ENCODE measurements around the gene CSNK1G2. TPM values are rescaled to one million over a fixed set of nuclear protein-coding genes. Genes with fewer than 3 reads are reported as not detected.

The CSNK1G2 gene
- total and polyA plus RNA-seq, 2 donors (not counting 1 experiment from before 2014, with no cell fraction given) = 154 to 288 TPM

DNA sequence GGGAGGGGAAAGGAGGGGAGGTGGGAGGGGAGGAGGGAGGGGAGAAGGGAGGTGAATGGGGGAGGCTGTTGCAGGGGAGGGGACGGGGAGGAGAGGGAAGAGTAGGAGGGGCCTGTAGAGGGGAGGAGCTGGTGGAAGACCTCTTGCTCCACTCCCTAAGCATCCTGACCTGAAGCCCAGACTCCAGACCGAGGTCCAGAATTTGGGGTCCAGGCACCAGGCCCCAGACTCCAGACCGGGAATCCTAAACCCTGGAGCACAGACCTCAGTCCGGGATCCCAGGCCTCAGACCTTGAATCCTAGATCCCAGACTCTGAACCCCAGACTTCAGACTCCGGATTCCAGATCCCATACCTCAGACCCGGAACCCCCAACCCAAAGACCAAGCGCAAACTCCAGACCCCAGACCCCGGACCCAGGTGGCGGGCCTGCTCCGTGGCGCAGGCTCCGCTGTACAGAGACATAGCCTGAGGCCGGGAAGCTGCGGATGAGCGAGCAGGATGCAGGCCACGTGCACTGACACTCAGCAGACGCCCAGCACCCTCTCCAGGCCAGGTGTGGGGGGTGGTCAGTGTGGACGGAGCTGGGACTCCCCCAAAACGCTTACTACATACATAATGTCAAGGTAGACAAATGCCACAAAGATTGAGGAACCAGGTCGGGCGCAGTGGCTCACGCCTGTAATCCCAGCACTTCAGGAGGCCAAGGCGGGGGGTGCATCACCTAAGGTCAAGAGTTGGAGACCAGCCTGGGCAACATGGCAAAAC lies 75.3 kb downstream of the CSNK1G2 start:
- no peaks in the 10 kb centered on the region for H3K9me3 ChIP-seq (ENCODE audit: control extremely low read depth in 1 of 3, control insufficient read depth in 2 of 3, insufficient read depth in 1 of 3, low read length in 2 of 3)
- Mint-ChIP-seq H3K27ac (peak overlapping the region; percentile 41), H3K4me3 (peak overlapping the region; percentile 47), H3K27me3 (no peaks in the 10 kb centered on the region), H3K9me3 (ENCODE audit: insufficient read depth) (no peaks in the 10 kb centered on the region), H3K4me1 (peaks cover 25% of the 10 kb centered on the region)
- H3K79me2 ChIP-seq (ENCODE audit: control insufficient read depth, insufficient read depth, low read length) = peaks cover 47% of the 10 kb centered on the region
- H3K27me3 ChIP-seq (replicated peaks in 1 of 4; ENCODE audit: control extremely low read depth in 1 of 4, control insufficient read depth in 3 of 4, insufficient read depth in 4 of 4, low read length in 3 of 4) = no peaks in the 10 kb centered on the region
- ATAC-seq (ENCODE audit: low read depth) (peak; percentile 72), DNase-seq (peak; percentile 67)
- peak overlapping the region in 1 of 2 donors; percentile 7 for H3K27ac ChIP-seq (ENCODE audit: low read length in 2 of 2)
- no peak for TF ChIP-seq EZH2 (IDR thresholded peaks at IDR 0.05; ENCODE audit: borderline replicate concordance, insufficient read depth, low read depth, low read length, poor library complexity, severe bottlenecking)
- TF ChIP-seq, protein P1, sequence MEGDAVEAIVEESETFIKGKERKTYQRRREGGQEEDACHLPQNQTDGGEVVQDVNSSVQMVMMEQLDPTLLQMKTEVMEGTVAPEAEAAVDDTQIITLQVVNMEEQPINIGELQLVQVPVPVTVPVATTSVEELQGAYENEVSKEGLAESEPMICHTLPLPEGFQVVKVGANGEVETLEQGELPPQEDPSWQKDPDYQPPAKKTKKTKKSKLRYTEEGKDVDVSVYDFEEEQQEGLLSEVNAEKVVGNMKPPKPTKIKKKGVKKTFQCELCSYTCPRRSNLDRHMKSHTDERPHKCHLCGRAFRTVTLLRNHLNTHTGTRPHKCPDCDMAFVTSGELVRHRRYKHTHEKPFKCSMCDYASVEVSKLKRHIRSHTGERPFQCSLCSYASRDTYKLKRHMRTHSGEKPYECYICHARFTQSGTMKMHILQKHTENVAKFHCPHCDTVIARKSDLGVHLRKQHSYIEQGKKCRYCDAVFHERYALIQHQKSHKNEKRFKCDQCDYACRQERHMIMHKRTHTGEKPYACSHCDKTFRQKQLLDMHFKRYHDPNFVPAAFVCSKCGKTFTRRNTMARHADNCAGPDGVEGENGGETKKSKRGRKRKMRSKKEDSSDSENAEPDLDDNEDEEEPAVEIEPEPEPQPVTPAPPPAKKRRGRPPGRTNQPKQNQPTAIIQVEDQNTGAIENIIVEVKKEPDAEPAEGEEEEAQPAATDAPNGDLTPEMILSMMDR (IDR thresholded peaks at IDR 0.05) = no peak
- ChIA-PET POLR2A (interaction anchor here (0.6 to 1.2 kb wide), 5 partner anchors 21 to 369 kb away, joined by 3 to 7 read pairs (median 4); partner anchors contain the start of gene MOB3A), CTCF (interaction anchor here (1.1 kb wide), 1 partner anchor 36 kb away, joined by 4 read pairs; no protein-coding TSS in a partner anchor)
- H3K9ac ChIP-seq (ENCODE audit: low read length) = peak overlapping the region; percentile 23
- peak overlapping the region; percentile 53 for H3K4me2 ChIP-seq (replicated peaks; ENCODE audit: low read depth, low read length, poor library complexity, severe bottlenecking)
- H3K36me3 ChIP-seq (replicated peaks in 1 of 2; ENCODE audit: control extremely low read depth in 1 of 2, control insufficient read depth in 1 of 2, extremely low read depth in 1 of 2, insufficient read depth in 2 of 2, low read length in 1 of 2) = no peaks in the 10 kb centered on the region
- H3K4me3 ChIP-seq (ENCODE audit: control extremely low read depth in 1 of 5, extremely low read depth in 1 of 5, insufficient read depth in 1 of 5, low read depth in 2 of 5, low read length in 4 of 5) = peak overlapping the region in 3 of 5 experiments; percentile 28 to 44 (median 39)
- intact Hi-C loops (cut with micrococcal nuclease) = loop anchor here (10.0 kb wide), 1 partner anchor 141 kb away; no protein-coding TSS in a partner anchor
- H3K4me1 ChIP-seq (ENCODE audit: control insufficient read depth in 2 of 2, insufficient read depth in 2 of 2, low read length in 2 of 2) = peaks cover 15 to 24% of the 10 kb centered on the region in 2 donors
- 71% methylated on average over 12 of the region's 23 CpGs for WGBS (ENCODE audit: insufficient coverage)
- peaks cover 26% of the 10 kb centered on the region for H4K20me1 ChIP-seq (ENCODE audit: control insufficient read depth, insufficient read depth, low read length, poor library complexity, severe bottlenecking)
- H2AFZ ChIP-seq (ENCODE audit: insufficient read depth, low read depth, low read length, poor library complexity, severe bottlenecking) = no peak overlapping the region

DNA sequence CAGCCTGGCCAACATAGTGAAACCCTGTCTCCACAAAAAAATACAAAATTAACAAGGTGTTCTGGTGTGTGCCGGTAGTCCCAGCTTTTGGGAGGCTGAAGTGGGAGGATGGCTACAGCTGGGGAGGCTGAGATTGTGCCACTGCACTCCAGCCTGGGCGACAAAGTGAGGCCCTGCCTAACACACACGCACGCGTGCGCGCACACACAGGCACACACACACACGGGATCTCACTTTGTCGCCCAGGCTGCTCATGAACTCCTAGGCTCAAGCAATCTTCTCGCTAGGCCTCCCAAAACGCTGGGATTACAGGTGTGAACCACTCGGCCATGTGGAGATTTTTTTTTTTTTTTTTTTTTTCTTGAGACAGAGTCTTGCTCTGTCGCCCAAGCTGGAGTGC lies 77.8 kb downstream of the CSNK1G2 start:
- Histone ChIP-seq H3K9me3 (ENCODE audit: control extremely low read depth in 1 of 3, control insufficient read depth in 2 of 3, insufficient read depth in 1 of 3, low read length in 2 of 3) (no peaks in the 10 kb centered on the region), H3K4me1 (ENCODE audit: control insufficient read depth in 2 of 2, insufficient read depth in 2 of 2, low read length in 2 of 2) (peaks cover 15 to 24% of the 10 kb centered on the region in 2 donors), H3K36me3 (replicated peaks in 1 of 2; ENCODE audit: control extremely low read depth in 1 of 2, control insufficient read depth in 1 of 2, extremely low read depth in 1 of 2, insufficient read depth in 2 of 2, low read length in 1 of 2) (no peaks in the 10 kb centered on the region), H3K9ac (ENCODE audit: low read length) (no peak overlapping the region), H4K20me1 (ENCODE audit: control insufficient read depth, insufficient read depth, low read length, poor library complexity, severe bottlenecking) (peaks cover 13% of the 10 kb centered on the region), H3K4me2 (replicated peaks; ENCODE audit: low read depth, low read length, poor library complexity, severe bottlenecking) (no peak overlapping the region), H3K4me3 (ENCODE audit: control extremely low read depth in 1 of 5, extremely low read depth in 1 of 5, insufficient read depth in 1 of 5, low read depth in 2 of 5, low read length in 4 of 5) (no peak overlapping the region), H2AFZ (ENCODE audit: insufficient read depth, low read depth, low read length, poor library complexity, severe bottlenecking) (no peak overlapping the region), H3K27ac (ENCODE audit: low read length in 2 of 2) (no peak overlapping the region), H3K27me3 (replicated peaks in 1 of 4; ENCODE audit: control extremely low read depth in 1 of 4, control insufficient read depth in 3 of 4, insufficient read depth in 4 of 4, low read length in 3 of 4) (no peaks in the 10 kb centered on the region), H3K79me2 (ENCODE audit: control insufficient read depth, insufficient read depth, low read length) (peaks cover 32% of the 10 kb centered on the region)
- ChIA-PET CTCF (interaction anchor here (0.6 to 2.8 kb wide), 19 partner anchors 9 to 1220 kb away, joined by 3 to 18 read pairs (median 4); partner anchors contain the start of gene AP3D1), POLR2A (interaction anchor here (0.7 to 1.1 kb wide), 7 partner anchors 11 to 410 kb away, joined by 3 to 6 read pairs (median 4); no protein-coding TSS in a partner anchor)
- no peaks in the 10 kb centered on the region for H3K27me3 Mint-ChIP-seq
- no peak for TF ChIP-seq EZH2 (IDR thresholded peaks at IDR 0.05; ENCODE audit: borderline replicate concordance, insufficient read depth, low read depth, low read length, poor library complexity, severe bottlenecking)
- TF ChIP-seq, protein P1 (IDR thresholded peaks at IDR 0.05) = no peak
- no peak overlapping the region for H3K4me3 Mint-ChIP-seq
- H3K4me1 Mint-ChIP-seq = peaks cover 14% of the 10 kb centered on the region
- intact Hi-C loops (cut with micrococcal nuclease) = loop anchor here (1.0 to 10.0 kb wide), 6 partner anchors 24 to 144 kb away; partner anchors contain the start of genes AP3D1, IZUMO4 and MOB3A
- no peak for DNase-seq
- no peak overlapping the region for H3K27ac Mint-ChIP-seq
- ATAC-seq (ENCODE audit: low read depth) = no peak
- 98% methylated on average over 7 of the region's 13 CpGs for WGBS (ENCODE audit: insufficient coverage)
- H3K9me3 Mint-ChIP-seq (ENCODE audit: insufficient read depth) = no peaks in the 10 kb centered on the region
